ENCODE data around the gene TJP1.
A peak's percentile ranks its signal among the peaks of the same experiment; 100 is the strongest.
"Not testable (repeated sequence)": the region's sequence is repeated elsewhere in the genome, so short reads cannot be mapped to it uniquely, and the experiment has no call there.

The TJP1 gene

DNA sequence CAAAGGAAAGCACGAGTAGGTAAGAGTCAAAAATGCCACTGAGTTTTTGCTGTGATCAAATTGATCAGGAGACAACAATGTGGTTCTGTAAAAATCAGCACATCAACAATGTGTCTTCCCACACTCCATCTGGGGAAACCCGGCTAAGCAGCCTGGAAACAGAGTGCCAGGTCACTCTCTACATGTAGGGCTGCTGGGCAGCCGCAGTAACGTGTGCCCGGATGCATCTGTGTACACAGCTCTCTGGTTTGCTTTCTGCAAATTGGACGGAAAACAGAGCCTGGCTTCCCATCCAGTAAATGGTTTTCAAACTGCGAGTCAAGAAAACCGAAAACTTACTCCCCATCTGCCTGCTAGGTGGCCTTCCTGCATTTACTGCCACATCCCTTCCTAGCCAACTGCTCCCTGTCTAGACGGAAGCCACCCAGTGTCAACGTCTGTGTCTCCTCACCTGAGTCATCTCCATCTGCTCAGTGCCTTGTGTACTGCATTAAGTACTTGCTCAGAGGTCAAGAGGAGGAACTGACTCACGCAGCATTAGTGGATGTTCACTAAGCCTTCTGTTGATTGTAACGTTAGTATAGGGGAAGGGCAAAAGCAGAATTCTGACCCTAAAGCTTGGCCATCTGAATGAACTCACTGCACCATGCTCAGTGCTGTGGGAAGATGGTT lies 124.1 kb downstream of the TJP1 start:
- peak; percentile 99 for DNase-seq

DNA sequence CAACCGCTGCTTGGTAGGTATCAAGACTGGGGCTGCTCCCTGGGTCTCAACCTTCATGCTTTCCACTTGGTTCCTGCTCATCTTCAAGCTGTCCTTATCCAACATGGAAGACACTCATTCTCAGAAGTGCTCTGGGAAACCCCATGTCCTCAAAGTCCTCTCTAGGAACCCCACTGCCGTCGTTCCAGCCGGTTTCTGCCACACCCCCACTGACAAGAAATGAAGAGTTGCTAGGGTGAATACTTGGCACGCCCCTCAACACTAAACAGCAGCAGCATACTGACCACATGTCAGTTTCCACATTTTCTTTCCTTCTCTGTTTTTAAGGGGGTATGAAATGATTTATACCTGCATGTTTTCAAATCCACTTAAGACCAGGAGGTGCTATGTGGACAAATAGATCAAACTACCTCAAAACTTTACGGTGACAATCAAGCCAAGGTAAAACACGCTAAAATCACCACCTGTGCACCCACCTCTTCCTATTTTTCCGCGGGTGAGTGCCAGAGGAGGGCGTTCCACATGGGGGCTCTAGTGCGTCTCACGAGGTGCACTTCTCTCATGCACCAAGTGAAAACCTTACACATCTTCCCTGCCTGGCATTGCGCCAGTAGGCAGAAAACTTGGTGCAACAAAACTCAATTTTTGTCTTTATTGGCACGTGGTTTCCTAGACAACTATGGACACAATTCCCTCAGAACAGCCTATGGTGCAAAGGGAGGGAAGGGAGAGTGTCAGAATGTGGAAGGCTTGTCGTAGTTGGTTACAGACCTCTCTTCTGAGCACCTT lies 125.1 kb downstream of the TJP1 start:
- DNase-seq: peak; percentile 57

DNA sequence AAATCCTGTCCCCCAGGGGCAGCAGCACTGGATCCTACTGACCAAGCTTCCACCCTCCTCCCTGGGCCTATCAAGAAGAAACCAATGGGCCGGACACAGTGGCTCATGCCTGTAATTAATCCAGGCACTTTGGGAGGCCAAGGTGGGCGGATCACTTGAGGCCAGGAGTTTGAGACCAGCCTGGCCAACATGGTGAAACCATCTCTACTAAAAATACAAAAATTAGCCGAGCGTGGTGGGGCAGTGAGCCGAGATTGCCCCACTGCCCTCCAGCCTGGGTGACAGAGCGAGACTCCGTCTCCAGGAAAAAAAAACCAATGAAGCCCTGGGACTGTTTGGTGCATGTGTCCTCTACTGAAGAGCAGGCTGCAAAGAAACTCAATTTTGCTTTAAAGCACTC lies 125.8 kb downstream of the TJP1 start:
- not testable (repeated sequence) for DNase-seq

DNA sequence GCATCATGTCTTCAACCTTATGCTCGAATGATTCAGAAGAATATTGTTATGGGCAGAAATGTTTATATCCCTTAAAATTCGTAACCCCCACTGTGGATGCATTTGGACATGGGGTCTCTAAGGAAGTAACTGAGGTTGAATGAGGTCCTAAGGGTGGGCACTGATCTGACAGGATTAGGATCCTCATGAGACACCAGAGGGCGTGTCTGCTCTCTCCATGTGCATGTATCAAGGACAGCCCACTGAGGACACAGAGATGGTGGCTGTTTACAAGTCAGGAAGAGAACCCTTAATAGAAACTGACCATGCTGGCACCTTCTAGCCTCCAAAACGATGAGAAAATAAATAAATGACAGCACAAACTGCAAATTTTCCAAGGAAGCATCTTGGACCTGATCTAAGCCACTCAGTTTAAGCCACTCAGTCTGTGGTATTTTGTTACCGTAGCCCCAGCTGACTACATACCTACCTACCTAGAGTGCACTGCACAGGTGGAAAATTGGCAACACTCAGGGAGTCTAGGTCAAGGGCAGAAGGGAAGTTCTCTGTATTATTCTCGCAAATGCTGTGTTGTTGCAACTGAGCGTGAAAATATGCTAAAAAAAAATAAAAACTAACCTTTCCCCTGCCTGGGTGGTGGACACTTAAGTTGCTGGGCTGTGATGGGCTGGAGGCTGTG lies 126.6 kb downstream of the TJP1 start:
- DNase-seq: peak; percentile 25

DNA sequence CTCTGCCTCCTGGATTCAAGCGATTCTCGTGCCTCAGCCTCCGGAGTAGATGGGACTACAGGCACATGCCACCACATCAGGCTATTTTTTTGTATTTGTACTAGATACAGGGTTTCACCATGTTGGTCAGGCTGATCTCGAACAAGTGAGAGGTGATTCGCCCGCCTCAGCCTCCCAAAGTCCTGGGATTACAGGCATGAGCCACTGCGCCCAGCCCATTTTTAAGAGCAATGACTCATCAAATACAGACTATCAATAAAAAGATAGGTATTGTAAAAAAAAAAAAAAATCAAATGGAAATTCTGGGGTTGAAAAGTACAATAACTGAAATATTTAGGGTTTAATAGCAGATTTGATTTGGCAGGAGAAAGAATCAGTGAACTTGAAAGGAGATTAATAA lies 129.0 kb downstream of the TJP1 start:
- no peak for DNase-seq

DNA sequence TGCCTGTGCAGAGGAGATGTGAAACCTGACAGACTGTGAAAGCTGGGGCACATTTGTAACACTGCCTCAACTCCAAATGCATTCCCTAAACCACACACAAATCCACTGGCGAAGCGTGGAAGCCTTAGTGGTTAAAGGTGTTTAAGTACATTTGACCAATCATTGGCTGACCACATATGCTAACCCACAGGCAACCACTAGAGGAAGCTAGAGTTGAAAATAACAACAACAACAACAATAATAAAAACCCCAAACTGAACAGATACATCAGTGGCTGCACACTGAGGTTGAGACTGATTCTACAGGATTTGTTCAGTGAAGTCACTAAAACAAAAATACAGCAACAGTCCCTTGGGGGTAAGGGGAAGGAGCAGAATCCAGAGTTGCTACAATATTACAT lies 129.7 kb downstream of the TJP1 start:
- DNase-seq: peak; percentile 6

DNA sequence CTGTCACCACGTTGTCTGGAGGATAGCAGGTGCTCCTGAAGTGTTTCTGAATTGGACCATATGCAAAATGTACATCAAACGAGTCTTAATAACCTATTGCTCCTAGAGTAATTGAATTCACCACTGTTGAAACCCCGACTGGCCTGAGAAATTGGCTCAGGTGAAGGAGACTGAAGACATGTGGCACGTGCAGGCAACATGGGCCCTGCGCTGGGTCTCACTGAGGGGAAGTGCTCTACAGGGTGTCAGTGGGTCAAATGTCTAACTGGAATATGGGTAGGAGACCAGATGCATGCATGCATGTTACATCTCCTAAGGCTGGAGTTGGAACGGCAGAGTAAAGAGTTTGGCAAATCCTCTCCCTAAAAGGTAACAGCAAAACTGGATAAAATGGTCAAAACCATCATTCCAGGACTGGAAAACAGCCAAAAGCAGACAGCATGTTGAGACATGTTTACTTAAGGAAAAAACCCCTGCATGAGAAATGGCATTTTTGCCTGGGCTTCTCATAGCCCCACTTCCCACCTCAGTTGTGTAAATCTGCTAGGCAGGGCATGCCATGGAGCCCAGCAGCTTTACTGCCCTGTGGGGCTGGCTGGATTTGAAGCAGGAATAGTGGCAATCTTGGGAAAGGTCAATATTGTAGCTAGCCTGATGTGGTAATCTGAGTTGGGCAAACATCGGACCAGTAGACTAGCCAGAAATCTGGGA lies 131.3 kb downstream of the TJP1 start:
- DNase-seq: peak; percentile 61

DNA sequence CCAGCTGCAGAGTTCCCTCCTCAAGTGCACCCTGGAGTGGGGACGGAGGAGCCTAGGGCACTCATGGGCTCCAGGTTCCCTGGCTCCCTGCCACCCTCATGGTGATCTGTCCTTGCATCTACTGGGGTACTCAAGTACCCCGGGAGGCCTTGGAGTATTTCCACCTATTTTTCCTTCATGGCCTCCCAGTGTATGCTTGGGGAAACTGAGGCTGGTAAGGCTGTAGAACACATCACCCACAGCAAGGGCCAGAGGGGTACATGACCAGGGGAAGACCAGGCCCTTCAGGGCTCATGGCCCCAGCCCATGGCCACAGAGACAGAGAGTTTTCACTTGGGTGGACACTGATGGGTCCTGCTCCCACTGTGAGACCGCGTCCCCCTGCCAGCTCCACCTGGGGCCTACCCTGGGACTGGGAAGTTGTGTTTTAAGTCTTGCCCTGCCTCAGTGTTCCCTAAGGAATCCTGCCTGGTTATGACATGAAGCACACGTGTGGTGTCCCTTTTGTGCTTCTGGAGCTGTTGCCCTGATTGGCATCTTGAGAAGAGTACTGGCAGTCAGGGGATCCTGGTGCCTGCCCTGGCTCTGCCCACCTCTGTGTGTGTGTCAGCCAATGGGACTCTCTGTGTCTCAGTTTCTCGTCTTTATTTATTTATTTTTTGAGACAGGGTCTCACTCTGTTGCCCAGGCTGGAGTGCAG lies 132.8 kb downstream of the TJP1 start:
- DNase-seq: no peak

DNA sequence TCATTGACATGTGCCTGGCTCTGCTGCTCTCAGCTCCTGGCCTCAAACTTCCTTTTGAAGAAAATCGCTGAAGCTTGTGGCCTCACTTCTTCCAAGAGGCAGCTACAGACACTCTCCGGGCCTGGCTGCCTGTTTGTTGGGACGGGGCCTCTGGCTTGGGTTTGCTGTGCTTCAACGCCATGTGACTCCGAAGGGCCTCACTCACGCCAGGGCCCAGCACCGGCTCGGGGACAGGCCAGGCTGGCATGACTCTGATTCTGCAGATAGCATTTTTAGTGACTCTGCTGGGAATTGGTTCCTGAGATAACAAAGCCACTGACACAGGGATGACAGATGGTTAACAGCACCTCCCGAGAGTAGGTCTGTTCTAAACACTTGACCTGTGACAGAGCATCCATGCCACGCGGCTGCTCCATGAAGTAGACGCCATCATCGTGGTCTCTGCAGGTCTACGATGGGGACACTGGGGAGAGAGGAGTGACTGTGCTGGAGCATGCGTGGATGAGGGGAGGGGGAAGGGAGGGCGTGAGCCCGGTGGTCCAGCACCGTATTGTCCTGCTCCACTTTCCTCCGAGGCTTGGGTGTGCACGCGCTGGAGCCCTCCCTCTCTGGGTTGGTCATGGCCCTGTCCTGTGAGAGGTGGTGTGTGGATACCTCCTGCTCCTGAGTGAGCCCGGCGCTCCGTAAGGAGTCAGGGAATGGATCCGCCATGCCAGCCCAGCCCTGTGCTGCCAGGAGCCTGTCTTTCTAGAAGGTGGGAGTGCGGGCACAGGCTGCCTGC lies 133.6 kb downstream of the TJP1 start:
- peak; percentile 71 for DNase-seq

DNA sequence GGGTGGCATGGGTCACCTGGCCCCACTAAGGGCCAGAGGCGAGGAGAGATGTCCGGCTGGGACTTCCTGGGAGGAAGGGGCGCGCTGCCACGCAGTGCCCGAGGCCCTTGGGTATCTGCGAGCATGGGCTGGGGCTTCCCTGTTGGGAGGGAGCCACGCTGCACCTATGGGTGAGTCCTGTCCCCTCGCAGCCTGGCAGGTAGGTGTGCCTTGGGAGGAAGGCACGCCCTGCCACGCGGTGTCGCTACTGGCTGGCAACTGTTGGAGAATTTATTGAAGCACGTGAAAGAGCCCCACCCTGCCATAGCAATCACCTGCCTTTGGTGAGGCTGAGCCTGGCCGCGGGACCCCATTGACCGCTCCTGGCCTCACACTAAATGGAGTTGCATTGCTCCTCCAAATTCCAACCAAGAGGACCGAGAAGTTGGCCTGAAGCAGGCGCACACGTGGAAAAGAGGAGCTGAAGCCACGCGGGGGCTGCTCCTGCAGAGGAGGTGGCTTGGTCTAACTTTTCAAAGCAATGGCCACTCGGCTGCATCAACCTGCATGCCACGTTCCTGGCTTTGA lies 134.2 kb downstream of the TJP1 start:
- peak; percentile 37 for DNase-seq

DNA sequence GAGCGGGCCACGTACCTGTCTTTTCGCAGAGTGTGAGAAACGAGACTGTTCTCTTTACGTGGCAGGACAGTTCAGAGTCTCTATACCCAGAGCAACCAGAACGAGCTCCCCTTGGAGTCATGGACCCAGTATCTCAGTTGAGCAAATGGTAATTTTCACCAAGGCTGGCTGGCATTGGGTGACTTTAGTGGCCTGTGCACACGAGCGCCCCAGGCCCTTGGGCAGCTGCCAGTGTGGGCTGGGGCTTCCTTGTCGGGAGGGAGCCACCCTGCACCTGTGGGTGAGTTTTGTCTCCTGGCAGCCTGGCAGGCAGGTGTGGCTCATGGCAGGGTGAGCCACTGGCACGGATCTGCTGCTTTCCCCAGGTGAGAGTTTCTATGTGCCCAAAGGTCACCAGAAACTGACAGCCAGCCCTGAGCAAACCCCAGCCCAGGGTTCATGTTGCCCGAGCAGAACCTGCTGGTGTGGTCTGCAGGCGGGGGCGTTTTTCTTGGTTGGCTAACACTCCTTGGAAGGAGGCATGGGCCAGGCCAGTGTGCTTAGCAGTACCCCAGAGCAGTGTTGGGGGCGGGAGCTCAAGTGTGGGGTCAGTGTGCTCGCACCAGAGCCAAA lies 135.0 kb downstream of the TJP1 start:
- DNase-seq: peak; percentile 94

DNA sequence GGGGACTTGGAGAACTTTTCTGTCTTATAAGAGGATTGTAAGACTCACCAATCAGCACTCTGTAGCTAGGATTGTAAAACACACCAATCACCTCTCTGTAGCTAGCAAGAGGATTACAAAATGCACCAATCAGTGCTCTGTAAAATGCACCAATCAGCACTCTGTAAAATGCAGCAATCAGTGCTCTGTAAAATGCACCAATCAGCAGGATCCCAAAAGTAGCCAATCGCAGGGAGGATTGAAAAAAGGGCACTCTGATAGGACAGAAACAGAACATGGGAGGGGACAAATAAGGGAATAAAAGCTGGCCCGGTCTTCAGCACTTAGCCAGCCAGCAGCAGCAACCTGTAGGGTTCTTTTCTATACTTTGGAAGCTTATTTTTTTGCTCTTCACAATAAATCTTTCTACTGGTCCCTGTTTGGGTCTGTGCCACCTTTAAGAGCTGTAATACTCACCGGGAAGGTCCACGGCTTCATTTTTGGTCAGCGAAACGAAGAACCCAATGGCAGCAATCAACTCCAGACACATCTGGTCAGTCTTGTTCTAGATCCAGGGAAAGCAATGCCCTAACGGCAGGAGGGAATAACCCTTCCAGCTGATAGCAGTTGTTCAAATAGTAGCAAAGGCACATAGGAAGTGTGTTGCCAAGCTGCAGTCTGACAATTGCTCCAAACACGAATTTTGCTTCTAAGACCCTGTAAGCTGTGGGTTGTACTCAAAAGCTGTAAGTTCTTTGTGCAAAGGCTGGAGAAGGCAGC lies 135.6 kb downstream of the TJP1 start:
- peak; percentile 72 for DNase-seq

DNA sequence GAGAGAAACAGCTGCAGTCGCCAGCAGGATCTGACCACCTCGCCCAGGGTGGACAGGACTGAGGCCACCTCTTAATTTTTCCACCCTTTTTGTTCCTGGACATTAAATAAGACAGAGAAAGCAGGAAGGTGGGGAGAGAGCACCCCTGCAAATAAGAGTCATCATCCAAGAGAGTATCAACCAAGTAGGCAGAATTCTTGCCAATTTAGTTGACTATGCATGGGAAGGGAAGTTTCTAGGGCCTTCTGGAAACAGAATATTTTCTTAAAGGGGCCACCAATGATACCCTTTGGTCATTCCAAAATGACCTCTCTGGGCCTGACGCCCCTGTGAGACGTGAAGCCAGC lies 136.2 kb downstream of the TJP1 start:
- DNase-seq: no peak

DNA sequence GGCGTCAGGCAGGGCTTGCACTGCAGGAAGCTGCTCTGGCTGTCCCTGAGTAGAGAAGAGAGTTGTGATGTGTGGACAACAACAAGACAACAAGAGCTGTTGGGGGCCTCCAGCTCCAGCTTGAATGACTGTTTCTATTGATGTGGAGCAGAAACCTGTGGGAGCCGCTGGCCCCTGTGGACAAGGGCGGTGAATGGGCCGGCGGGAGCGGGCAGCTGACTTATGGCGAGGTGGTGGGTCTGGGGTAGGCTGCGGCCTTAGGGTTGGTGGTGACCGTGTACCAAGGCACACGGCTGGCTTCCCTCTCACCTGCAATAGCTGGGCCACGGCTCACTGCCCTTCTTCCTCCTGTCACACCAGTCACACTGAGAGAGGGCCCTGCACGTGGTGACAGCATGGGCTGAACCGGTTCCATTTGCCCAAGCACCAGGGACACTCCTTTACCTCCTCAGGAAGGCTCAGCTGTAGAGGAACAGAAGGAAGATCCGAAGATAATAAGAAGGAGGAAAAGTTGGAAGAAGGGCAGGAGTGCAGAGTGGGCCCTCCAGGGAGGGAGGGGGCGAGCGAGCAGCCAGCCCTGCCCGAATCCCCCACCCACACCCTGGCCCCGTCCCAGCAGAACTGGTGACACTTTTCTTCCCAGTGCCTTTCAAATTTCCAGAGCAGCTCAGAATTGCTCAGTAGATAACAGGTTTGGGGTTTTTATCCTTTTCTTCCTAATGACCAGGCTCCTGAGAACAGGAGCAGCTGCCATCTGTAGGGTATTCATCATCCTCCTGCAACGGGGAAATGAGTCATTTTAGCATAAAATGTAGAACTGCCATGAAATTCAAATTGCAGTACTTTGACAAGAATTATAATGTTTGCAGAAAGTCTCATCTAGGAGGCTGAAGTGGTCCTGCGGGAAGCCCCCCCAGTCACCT lies 136.9 kb downstream of the TJP1 start:
- peak; percentile 38 for DNase-seq

DNA sequence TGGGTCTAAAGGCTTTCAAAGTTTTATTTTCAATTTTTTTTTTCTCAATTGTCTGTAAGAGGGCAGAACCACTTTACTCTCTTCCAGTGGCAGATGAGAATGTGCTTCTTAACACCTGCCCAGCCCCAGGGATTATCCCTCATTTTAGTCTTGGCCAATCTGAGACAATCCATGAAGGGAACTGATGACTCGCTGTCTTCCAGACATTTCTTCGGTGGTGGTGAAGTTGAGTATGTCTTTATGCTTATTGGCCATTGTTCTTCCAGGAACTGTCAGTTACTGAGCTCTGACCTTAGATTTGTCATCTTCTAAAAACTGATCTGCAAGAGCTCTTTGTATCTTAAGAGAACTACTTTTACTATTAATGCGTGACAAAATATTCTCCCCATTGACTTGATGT lies 139.5 kb downstream of the TJP1 start:
- no peak for DNase-seq

DNA sequence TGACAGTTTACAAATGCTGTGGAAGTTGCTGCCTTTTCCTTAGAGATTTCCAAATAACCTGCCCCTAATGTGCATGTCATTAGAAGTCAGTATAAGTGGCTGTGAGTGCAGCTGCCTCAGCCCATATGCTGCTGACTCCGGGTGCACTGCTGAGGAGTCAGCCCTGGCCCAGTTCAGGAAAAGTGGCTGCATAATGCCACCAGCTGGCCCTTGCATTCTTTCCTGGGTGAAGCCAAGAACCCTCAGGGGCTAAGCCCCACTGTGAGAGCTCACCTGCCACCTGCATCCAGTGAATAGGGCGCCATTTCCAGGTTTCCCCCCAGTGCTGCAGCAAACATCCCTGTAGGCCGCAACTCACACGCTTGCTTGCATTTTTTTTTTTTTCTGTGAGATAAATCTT lies 139.9 kb downstream of the TJP1 start:
- DNase-seq: peak; percentile 52

DNA sequence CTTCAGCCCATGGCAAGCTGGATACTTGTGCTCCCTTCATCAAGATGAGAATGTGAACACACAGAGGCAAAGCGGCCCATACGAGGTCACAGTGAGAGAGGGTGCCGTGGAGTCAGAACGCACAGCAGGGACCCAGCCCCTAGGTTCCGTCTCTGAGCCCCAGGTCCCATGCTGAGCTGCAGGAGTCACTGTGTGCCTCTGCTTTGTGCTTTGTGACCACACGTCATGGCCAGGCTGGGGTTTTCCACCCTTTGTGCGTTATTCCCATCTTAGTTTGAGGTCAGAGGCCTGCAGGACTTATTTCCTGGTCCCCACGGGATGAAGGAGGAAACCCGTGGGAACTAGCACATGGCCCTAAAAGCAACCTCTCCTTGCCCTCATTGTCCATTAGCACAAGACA lies 140.3 kb downstream of the TJP1 start:
- no peak for DNase-seq

DNA sequence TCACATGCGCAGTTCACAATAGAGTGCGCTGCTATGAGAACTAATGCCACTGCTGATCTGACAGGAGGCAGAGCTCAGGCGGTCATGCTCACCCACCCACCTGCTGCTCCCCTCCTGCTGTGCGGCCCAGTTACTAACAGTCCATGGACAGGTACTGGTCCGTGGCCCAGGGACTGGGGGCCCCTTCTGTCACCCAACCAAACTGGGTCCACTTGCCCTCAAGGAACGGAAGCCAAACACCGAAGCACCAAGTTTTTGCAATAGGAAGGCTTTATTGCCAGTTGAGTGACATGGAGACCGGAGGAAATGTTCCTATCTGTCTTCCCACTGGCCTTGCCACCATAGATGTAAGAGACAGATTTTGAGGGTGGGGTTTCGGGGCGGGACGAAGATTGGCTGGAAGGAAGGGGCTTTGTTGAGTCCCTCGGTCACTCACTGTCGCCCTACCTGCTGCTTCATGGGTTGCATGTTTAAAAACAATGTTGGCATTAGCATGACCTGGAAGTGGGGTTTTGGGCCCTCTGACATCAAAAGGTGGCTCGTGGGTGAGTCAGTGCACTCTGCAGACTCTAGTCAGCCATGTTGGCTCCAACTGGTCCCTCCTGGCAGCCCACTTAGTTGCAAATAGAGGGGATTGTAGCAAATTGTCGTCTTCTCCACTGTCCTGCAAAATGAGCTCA lies 141.0 kb downstream of the TJP1 start:
- DNase-seq: no peak

All from NCI-H69 (cell line).